Testis (tissue), 2 donors: Measurements from ENCODE around the gene NRXN3.

Source experiments
- CTCF ChIP-seq, 3 experiments: fragments of 450-650 bp in 2 of 3; fragments of 200-600 bp in 1 of 3; sonication (generic) in 1 of 3; IDR thresholded peaks; one replicate each; pipeline ENCODE4 v1.5.1; 2016 to 2019; ENCODE audit warnings: antibody characterized with exemption in 3 of 3, mild to moderate bottlenecking in 2 of 3, moderate library complexity in 1 of 3
- POLR2A ChIP-seq: fragments of 450-650 bp; IDR thresholded peaks from one replicate; pipeline ENCODE4 v1.6.1; 2017; ENCODE audit warnings: antibody characterized with exemption, mild to moderate bottlenecking, moderate library complexity

- TF ChIP-seq POLR2A (no peak), CTCF (IDR thresholded peaks at IDR 0.05) (no peak)
Observed at GRCh38 chr14:79629411-79630287, 1459.5 kb downstream of the NRXN3 start.
